ENCODE measurements around the gene EMC10. TPM values are rescaled to one million over a fixed set of nuclear protein-coding genes. Genes with fewer than 3 reads are reported as not detected.

Gene EMC10
- total RNA-seq, 1 experiment from 2014 or later: 109 TPM

- Histone ChIP-seq H3K14ac (ENCODE audit: insufficient read depth, low read length) (no peak overlapping the region), H2BK15ac (ENCODE audit: low read depth, low read length) (no peak overlapping the region), H2AFZ (ENCODE audit: low read length) (no peak overlapping the region), H2BK120ac (ENCODE audit: low read depth, low read length, poor library complexity, severe bottlenecking) (no peak overlapping the region), H2BK12ac (ENCODE audit: insufficient read length, low read depth, low read length) (no peak overlapping the region), H2BK20ac (ENCODE audit: low read depth, low read length, poor library complexity, severe bottlenecking) (no peak overlapping the region), H3K4me1 (ENCODE audit: insufficient read depth, low read length) (no peaks in the 10 kb centered on the region), H3K9me3 (ENCODE audit: control insufficient read depth, low read depth, low read length) (no peaks in the 10 kb centered on the region), H2BK5ac (ENCODE audit: insufficient read length, low read length) (no peak overlapping the region), H4K91ac (ENCODE audit: insufficient read length, low read depth, low read length) (no peak overlapping the region), H3T11ph (ENCODE audit: low read length) (no peak overlapping the region), H3K4me2 (ENCODE audit: insufficient read depth, insufficient read length, low read length) (no peak overlapping the region), H2AK5ac (ENCODE audit: insufficient read length, low read length) (no peak overlapping the region), H3K27ac (ENCODE audit: insufficient read length, low read depth, low read length) (no peak overlapping the region), H4K20me1 (ENCODE audit: control insufficient read depth, insufficient read depth, insufficient read length) (no peaks in the 10 kb centered on the region), H3K79me2 (ENCODE audit: insufficient read depth, low read length) (no peaks in the 10 kb centered on the region), H3K18ac (ENCODE audit: insufficient read length, low read depth, low read length) (no peak overlapping the region), H3K23me2 (ENCODE audit: insufficient read length, low read depth, low read length, poor library complexity, severe bottlenecking) (no peaks in the 10 kb centered on the region), H4K8ac (replicated peaks; ENCODE audit: insufficient read length, low read depth, low read length) (no peak overlapping the region), H3K4ac (ENCODE audit: low read depth, low read length) (no peak overlapping the region), H3K56ac (ENCODE audit: insufficient read length, low read depth, low read length) (no peak overlapping the region), H3K23ac (ENCODE audit: insufficient read length, low read depth, low read length) (no peak overlapping the region), H3K27me3 (ENCODE audit: insufficient read depth, low read length) (no peaks in the 10 kb centered on the region), H3K79me1 (ENCODE audit: insufficient read depth, low read depth, low read length, poor library complexity, severe bottlenecking) (no peaks in the 10 kb centered on the region), H4K5ac (ENCODE audit: insufficient read length, low read depth, low read length) (no peak overlapping the region), H3K9ac (ENCODE audit: extremely low read depth, insufficient read length, low read length) (no peak overlapping the region)
- Mint-ChIP-seq H3K27ac (no peak overlapping the region; a peak in 1 of 7 replicates), H3K36me3 (ENCODE audit: insufficient read depth in 1 of 3, low read depth in 3 of 3) (peaks cover 0 to 9% (median 6%) of the 10 kb centered on the region in 3 experiments; a peak in 5 of 7 replicates), H3K9me3 (peaks cover 2 to 8% of the 10 kb centered on the region in 2 experiments; a peak in 4 of 5 replicates), H3K4me1 (peaks cover 0 to 7% of the 10 kb centered on the region in 2 experiments; a peak in 2 of 4 replicates), H3K4me3 (no peak overlapping the region), H3K27me3 (ENCODE audit: low read depth) (peaks cover 8% of the 10 kb centered on the region)
- no peak for DNase-seq
- no CpG with 5 or more reads among the region's 10 CpGs for WGBS (ENCODE audit: extremely low coverage, insufficient read length, low lambda C conversion rate)
- TF ChIP-seq CTCF (conservative IDR thresholded peaks at IDR 0.05): no peak
Observed at GRCh38 chr19:50447750-50448149, 28.6 kb upstream of the EMC10 start.
